Lower lobe of right lung (tissue), 2 donors: ENCODE measurements around the gene OR8D1. TPM values are rescaled to one million over a fixed set of nuclear protein-coding genes. Genes with fewer than 3 reads are reported as not detected.

Experiments
- ATAC-seq, 2 donors: fragments of 200-7000 bp; cut with Tn5 transposase; one replicate each; pipeline ENCODE4 v1.9.1; 2020 to 2022; ENCODE audit warnings: mild to moderate bottlenecking in 2 of 2, moderate library complexity in 2 of 2
- DNase-seq: peaks from one replicate; pipeline ENCODE4 v3.0.0-alpha.2; 2020
- H3K27ac ChIP-seq: fragments of 200-600 bp; one replicate; pipeline ENCODE4 v1.8.0; 2022
- H3K27me3 ChIP-seq: fragments of 200-600 bp; one replicate; pipeline ENCODE4 v1.8.0; 2022; ENCODE audit warnings: low read depth
- H3K36me3 ChIP-seq: fragments of 200-600 bp; one replicate; pipeline ENCODE4 v1.8.0; 2022; ENCODE audit warnings: mild to moderate bottlenecking
- H3K4me1 ChIP-seq: fragments of 200-600 bp; one replicate; pipeline ENCODE4 v1.8.0; 2022
- H3K4me3 ChIP-seq: fragments of 200-600 bp; one replicate; pipeline ENCODE4 v1.8.0; 2022; ENCODE audit warnings: mild to moderate bottlenecking
- H3K9me3 ChIP-seq: fragments of 200-600 bp; one replicate; pipeline ENCODE4 v1.8.0; 2022
- intact Hi-C: fragments of 100-400 bp; cut with DNase I; formaldehyde crosslinking; loops from one replicate; pipeline ENCODE4 v1.11.0; 2022
- long read RNA-seq: library from polyadenylated mRNA; unstranded; transcript quantifications from one replicate; pipeline ENCODE4 v2.0.0, GENCODE V29; 2021
- total RNA-seq: library from RNA; stranded (reverse); fragmentation: NEBNext Ultra II Directional; extraction: Animal tissue kit (Norgen Biotek cat#: 25700); gene quantifications from one replicate; pipeline ENCODE4 v1.2.1, GENCODE V29; 2021
- TF ChIP-seq, protein P1 (sequence below): fragments of 200-600 bp; IDR thresholded peaks from one replicate; pipeline ENCODE4 v1.8.0; 2022; ENCODE audit warnings: antibody characterized with exemption, mild to moderate bottlenecking
- donor health status: DM: no; HTN: yes; CAD: no; lungs with severe emphysema.

The OR8D1 gene
- total RNA-seq: not detected
- long read RNA-seq: 0 reads

DNA sequence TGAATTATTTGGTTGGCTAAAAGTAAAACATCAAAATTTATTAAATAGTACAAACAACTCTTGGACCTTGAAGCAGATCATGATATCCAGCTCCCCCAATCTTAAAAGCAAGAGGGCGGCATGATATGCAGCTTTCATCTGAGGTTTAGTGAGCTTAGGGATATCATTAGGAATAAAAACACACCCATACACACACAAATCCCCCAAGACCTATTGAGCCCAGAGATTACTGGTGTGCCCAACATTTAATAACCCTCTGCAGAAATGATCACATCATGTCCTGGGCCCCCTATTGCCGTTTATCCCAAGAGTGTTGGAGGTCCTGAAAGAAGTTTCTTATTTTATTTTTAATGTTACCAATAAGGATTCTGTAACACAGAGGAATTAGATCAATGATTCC is at the start of gene OR8D1:
OR8D1 (minus strand) TSS at position 101 of the 400 bp plus-strand sequence. CDS start 3,183 bp downstream, outside the sequence.
- H3K4me3 ChIP-seq: no peak within 1 kb of the TSS
- no peaks in the 10 kb centered on the region for H3K27me3 ChIP-seq
- no peaks in the 10 kb centered on the region for H3K9me3 ChIP-seq
- no peaks in the 10 kb centered on the region for H3K4me1 ChIP-seq
- TF ChIP-seq, protein P1, sequence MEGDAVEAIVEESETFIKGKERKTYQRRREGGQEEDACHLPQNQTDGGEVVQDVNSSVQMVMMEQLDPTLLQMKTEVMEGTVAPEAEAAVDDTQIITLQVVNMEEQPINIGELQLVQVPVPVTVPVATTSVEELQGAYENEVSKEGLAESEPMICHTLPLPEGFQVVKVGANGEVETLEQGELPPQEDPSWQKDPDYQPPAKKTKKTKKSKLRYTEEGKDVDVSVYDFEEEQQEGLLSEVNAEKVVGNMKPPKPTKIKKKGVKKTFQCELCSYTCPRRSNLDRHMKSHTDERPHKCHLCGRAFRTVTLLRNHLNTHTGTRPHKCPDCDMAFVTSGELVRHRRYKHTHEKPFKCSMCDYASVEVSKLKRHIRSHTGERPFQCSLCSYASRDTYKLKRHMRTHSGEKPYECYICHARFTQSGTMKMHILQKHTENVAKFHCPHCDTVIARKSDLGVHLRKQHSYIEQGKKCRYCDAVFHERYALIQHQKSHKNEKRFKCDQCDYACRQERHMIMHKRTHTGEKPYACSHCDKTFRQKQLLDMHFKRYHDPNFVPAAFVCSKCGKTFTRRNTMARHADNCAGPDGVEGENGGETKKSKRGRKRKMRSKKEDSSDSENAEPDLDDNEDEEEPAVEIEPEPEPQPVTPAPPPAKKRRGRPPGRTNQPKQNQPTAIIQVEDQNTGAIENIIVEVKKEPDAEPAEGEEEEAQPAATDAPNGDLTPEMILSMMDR: no peak
- H3K27ac ChIP-seq: no peak within 1 kb of the TSS
- DNase-seq: no peak
- intact Hi-C loops: no loop called here
- ATAC-seq: no peak
- H3K36me3 ChIP-seq: no peaks in the 10 kb centered on the region

DNA sequence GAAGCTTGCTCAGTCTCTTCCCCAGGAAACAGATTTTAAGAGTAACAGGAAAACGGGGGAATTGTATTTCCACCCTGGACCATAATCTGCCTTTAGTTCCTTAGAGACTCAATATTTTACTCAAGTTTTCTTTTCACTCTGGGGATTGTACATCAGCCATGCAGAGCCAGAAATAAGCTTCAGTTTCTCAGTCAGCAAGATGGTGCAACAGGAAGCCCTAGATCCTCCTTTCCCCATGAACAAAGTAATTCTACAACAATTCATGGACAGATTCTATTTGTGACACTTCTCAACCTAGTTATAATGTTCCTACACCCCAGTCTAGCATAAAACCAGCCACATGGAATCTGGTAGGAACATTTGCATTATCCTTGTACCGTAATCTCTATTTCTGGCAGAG is 45.8 kb upstream of the OR8D1 start:
- intact Hi-C loops: no loop called here

DNA sequence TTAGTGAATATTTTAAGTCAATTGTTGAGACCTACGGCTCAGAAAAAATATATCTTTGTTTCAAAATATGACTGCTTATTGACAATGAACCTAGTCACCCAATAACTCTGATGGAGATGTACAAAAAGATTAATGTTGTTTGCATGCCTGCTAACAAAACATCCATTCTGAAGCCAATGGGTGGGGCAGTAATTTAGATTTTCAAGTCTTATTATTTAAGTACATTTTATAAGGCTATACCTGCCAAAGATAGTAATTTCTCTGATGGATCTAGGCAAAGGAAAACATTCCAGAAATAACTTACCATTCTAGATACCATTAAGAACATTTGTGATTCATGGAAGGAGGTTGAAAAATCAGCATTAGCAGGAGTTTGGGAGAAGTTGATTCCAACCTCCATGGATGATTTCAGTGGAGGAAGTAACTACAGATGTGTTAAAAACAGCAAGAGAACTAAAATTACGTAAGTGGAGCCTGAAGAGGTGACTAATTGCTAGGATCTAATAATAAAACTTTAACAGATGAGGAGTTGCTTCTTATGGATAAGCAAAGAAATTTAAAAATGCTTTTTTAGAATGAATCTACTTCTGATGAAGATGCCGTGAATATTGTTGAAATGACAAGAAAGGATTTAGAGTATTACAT is 32.7 kb upstream of the OR8D1 start:
- no peak for DNase-seq
- Histone ChIP-seq H3K4me3 (no peak overlapping the region), H3K4me1 (no peaks in the 10 kb centered on the region), H3K9me3 (no peaks in the 10 kb centered on the region), H3K27ac (no peak overlapping the region), H3K36me3 (no peaks in the 10 kb centered on the region), H3K27me3 (no peaks in the 10 kb centered on the region)
- TF ChIP-seq, protein P1: no peak
- ATAC-seq: no peak
- intact Hi-C loops: no loop called here

More for the DNA sequence above, 45.8 kb upstream of the OR8D1 start:
- no peaks in the 10 kb centered on the region for H3K9me3 ChIP-seq
- H3K4me1 ChIP-seq: no peaks in the 10 kb centered on the region
- TF ChIP-seq, protein P1: no peak
- H3K27ac ChIP-seq: no peak overlapping the region
- no peaks in the 10 kb centered on the region for H3K27me3 ChIP-seq
- no peak overlapping the region for H3K4me3 ChIP-seq
- no peaks in the 10 kb centered on the region for H3K36me3 ChIP-seq
- DNase-seq (no peak), ATAC-seq (no peak)

DNA sequence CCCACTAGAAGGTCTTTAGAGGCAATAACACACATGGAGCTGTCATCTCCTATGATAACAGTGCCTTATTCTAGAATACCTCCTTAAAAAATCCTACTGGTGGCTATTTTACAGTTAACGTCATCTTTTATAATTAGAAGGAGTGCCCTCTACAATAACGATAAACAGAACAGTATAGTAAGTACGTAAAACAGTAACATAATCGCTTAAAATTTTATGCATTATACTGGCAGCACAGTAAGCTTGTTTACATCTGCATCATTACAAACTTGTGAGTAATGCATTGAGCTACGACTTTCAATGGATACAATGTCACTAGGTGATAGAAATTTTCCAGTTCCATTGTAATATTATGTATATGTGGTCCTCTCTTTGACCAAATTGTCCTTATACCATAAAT is 30.6 kb upstream of the OR8D1 start:
- Histone ChIP-seq H3K36me3 (no peaks in the 10 kb centered on the region), H3K9me3 (no peaks in the 10 kb centered on the region), H3K27me3 (no peaks in the 10 kb centered on the region), H3K27ac (no peak overlapping the region), H3K4me1 (no peaks in the 10 kb centered on the region), H3K4me3 (no peak overlapping the region)
- TF ChIP-seq, protein P1: no peak
- ATAC-seq (no peak), DNase-seq (no peak)
- intact Hi-C loops: no loop called here

DNA sequence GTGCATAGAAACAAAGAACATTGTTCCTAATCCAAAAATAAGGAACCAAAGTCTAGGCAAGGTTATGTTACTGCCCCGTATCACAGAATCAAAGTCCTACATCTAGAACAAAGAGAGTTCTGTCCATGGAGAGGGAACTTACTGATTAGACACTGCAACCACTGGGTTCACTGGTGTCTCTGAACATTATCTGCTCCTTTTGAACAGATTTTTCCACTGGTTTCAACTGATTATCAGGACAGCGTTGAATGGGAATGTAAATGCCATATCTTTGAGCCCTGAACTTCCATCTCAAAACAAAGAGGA is 26.3 kb upstream of the OR8D1 start:
- Histone ChIP-seq H3K4me3 (no peak overlapping the region), H3K27ac (no peak overlapping the region), H3K27me3 (no peaks in the 10 kb centered on the region), H3K36me3 (no peaks in the 10 kb centered on the region), H3K4me1 (no peaks in the 10 kb centered on the region), H3K9me3 (no peaks in the 10 kb centered on the region)
- intact Hi-C loops: no loop called here
- no peak for ATAC-seq
- no peak for DNase-seq
- TF ChIP-seq, protein P1: no peak
